MCF 10A (cell line): ENCODE measurements around the gene STK25. TPM values are rescaled to one million over a fixed set of nuclear protein-coding genes. Genes with fewer than 3 reads are reported as not detected.

Experiments
- BruUV-seq: library from RNA; stranded (reverse); fragments of 400-500 nt; replicated peaks from 2 replicates; lab custom pipeline; 2021; lab: Mats Ljungman, UMichigan
- CTCF ChIA-PET: fragments of 300-600 bp; sonication (Branson Sonifier 250); formaldehyde crosslinking; extraction: SDS; loops from one replicate; lab custom pipeline; 2021; ENCODE audit warnings: antibody characterized with exemption, inconsistent platforms; lab: Yijun Ruan, JAX
- POLR2A ChIA-PET: fragments of 300-600, 350-650 bp; sonication (Branson Sonifier 250); formaldehyde crosslinking; extraction: SDS; loops from one replicate; lab custom pipeline; 2020; ENCODE audit warnings: antibody characterized with exemption, inconsistent platforms; lab: Yijun Ruan, JAX
- DNase-seq: peaks from one replicate; pipeline ENCODE4 v3.0.0-alpha.2; 2018; ENCODE audit not compliant: unreplicated experiment
- H3K27ac Mint-ChIP-seq: one replicate; pipeline ENCODE4 v1.8.0; 2022; ENCODE audit warnings: mild to moderate bottlenecking, low read depth, mixed read lengths; ENCODE audit not compliant: unreplicated experiment
- H3K27me3 Mint-ChIP-seq: one replicate; pipeline ENCODE4 v1.8.0; 2022; ENCODE audit warnings: mixed read lengths; ENCODE audit not compliant: insufficient read depth, unreplicated experiment
- H3K36me3 Mint-ChIP-seq: one replicate; pipeline ENCODE4 v1.8.0; 2022; ENCODE audit warnings: mild to moderate bottlenecking, moderate library complexity, mixed read lengths; ENCODE audit not compliant: insufficient read depth, unreplicated experiment
- H3K4me1 Mint-ChIP-seq: one replicate; pipeline ENCODE4 v1.8.0; 2022; ENCODE audit warnings: mixed read lengths; ENCODE audit not compliant: insufficient read depth, unreplicated experiment
- H3K4me3 Mint-ChIP-seq: one replicate; pipeline ENCODE4 v1.8.0; 2022; ENCODE audit warnings: mild to moderate bottlenecking, moderate library complexity, mixed read lengths; ENCODE audit not compliant: unreplicated experiment
- H3K9me3 Mint-ChIP-seq: one replicate; pipeline ENCODE4 v1.8.0; 2022; ENCODE audit warnings: mixed read lengths; ENCODE audit not compliant: unreplicated experiment
- intact Hi-C: fragments of 100-400 bp; cut with micrococcal nuclease; formaldehyde crosslinking; loops from 2 replicates; pipeline ENCODE4 v1.14.1; 2022
- total RNA-seq: library from RNA; stranded (reverse); gene quantifications from 2 replicates; pipeline ENCODE4 v1.2.3, GENCODE V29; 2022
- TF ChIP-seq, protein P1 (sequence below): fragments of 200-600 bp; IDR thresholded peaks from one replicate; pipeline ENCODE4 v1.8.0; 2022; ENCODE audit warnings: antibody characterized with exemption, mild to moderate bottlenecking; ENCODE audit not compliant: unreplicated experiment

The STK25 gene
- total RNA-seq, 1 experiment from 2014 or later, result 117 TPM

DNA sequence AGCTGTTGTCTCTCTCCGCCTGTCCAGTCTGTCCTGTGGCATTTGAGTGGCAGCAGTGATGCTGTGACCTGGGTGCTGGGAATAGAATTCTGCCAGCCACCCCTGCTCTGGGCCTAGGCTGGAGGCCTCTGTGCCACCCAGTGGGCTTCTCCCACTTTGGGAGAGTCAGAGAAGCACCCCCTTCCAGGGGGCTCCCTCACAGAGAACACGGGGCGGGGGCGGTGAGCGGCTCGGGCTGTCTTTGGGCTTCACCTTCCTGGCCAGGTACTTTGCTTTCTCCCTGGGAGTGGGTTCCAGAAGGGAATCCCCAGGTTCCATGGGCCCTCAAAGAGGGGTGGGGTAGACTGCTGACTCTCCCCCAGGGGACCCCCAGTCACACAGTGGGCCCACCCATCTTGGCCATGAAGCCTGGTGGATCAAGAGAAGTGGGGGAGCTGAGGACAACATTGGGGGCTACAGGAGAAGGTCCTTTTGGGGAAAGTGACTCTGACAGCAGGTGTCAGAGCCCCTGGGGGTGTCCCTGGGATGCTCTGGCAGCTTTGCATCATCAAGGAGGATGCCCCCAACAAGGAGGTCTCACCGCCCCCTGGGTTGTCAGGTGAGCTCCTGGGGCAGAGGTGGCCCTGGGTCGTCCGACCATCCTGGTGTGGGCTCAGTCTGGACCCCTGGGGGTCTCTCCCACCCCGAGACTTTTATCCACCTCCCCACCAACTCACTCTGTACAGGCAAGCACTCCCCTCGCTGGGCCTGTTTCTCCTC is 31.4 kb upstream of the STK25 start:
- DNase-seq, result no peak
- Mint-ChIP-seq H3K27ac (no peak overlapping the region), H3K9me3 (no peaks in the 10 kb centered on the region), H3K36me3 (no peaks in the 10 kb centered on the region), H3K27me3 (no peaks in the 10 kb centered on the region), H3K4me1 (no peaks in the 10 kb centered on the region), H3K4me3 (no peak overlapping the region)
- intact Hi-C loops, result no loop called here
- POLR2A ChIA-PET, result interaction anchor here (0.9 kb wide), 1 partner anchor 20 kb away, joined by 4 read pairs; no protein-coding TSS in a partner anchor
- CTCF ChIA-PET, result interaction anchor here (0.7 kb wide), 1 partner anchor 625 kb away, joined by 3 read pairs; no protein-coding TSS in a partner anchor
- TF ChIP-seq, protein P1, sequence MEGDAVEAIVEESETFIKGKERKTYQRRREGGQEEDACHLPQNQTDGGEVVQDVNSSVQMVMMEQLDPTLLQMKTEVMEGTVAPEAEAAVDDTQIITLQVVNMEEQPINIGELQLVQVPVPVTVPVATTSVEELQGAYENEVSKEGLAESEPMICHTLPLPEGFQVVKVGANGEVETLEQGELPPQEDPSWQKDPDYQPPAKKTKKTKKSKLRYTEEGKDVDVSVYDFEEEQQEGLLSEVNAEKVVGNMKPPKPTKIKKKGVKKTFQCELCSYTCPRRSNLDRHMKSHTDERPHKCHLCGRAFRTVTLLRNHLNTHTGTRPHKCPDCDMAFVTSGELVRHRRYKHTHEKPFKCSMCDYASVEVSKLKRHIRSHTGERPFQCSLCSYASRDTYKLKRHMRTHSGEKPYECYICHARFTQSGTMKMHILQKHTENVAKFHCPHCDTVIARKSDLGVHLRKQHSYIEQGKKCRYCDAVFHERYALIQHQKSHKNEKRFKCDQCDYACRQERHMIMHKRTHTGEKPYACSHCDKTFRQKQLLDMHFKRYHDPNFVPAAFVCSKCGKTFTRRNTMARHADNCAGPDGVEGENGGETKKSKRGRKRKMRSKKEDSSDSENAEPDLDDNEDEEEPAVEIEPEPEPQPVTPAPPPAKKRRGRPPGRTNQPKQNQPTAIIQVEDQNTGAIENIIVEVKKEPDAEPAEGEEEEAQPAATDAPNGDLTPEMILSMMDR, result no peak
- no TSS peak for BruUV-seq

DNA sequence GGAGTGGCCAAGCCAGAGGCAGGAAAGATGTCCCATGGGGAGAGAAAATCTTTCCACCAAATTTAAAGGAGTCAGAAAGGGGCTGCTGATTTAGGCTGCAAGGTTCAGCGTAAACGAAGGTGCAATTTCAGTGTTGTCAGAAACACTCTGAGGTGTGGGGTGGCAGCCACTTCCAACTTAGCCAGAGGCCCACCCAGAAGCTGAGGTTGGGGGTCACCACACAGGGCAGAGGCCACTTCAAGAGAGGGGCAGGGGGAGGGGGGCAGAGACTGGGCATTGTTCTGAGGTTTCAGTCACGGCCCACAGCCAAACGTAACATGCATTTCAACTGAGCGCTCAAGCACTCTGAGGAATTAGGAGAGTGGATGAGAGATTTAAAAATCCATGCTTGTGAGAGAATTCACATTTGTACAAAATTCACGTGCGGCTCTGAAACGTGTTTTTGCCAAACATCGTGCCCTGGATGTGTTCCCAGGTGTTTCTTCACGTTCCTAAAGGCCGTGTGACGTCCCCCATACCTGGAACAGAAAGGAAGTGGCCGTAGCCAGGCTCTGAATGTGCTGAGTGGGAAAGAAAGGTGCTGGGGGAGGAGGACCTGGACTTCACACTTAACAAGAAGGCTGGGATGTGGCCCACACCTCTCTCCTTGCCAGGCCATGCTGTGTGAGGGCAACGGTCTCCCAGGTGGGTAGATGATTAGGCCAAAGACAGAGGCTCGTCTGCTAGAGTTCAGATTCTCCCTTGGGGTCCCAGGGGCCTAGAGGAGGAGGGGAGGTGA is 30.6 kb upstream of the STK25 start:
- H3K4me3 Mint-ChIP-seq, result no peak overlapping the region
- no peaks in the 10 kb centered on the region for H3K9me3 Mint-ChIP-seq
- DNase-seq, result no peak
- H3K27ac Mint-ChIP-seq, result no peak overlapping the region
- H3K27me3 Mint-ChIP-seq, result no peaks in the 10 kb centered on the region
- ChIA-PET CTCF (no interaction called here), POLR2A (no interaction called here)
- H3K36me3 Mint-ChIP-seq, result no peaks in the 10 kb centered on the region
- BruUV-seq, result no TSS peak
- intact Hi-C loops, result no loop called here
- no peaks in the 10 kb centered on the region for H3K4me1 Mint-ChIP-seq
- TF ChIP-seq, protein P1, result no peak

GRCh38 chr2:241535871-241536655 is 27.7 kb upstream of the STK25 start:
- DNase-seq, result no peak
- no TSS peak for BruUV-seq
- no peak overlapping the region for H3K27ac Mint-ChIP-seq
- no peaks in the 10 kb centered on the region for H3K36me3 Mint-ChIP-seq
- POLR2A ChIA-PET, result interaction anchor here (1.0 kb wide), 1 partner anchor 52 kb away, joined by 5 read pairs; no protein-coding TSS in a partner anchor
- H3K4me3 Mint-ChIP-seq, result no peak overlapping the region
- CTCF ChIA-PET, result interaction anchor here (0.6 kb wide), 2 partner anchors 322 to 576 kb away, joined by 3 read pairs; no protein-coding TSS in a partner anchor
- TF ChIP-seq, protein P1, result no peak
- H3K27me3 Mint-ChIP-seq, result no peaks in the 10 kb centered on the region
- intact Hi-C loops, result no loop called here
- H3K4me1 Mint-ChIP-seq, result no peaks in the 10 kb centered on the region
- no peaks in the 10 kb centered on the region for H3K9me3 Mint-ChIP-seq
